Naive thymus-derived CD8-positive, alpha-beta T cell (primary cell): ENCODE data around the gene SLC9C2. TPM values are rescaled to one million over a fixed set of nuclear protein-coding genes. Genes with fewer than 3 reads are reported as not detected.
"Not testable (repeated sequence)": the region's sequence is repeated elsewhere in the genome, so short reads cannot be mapped to it uniquely, and the experiment has no call there.

ENCODE experiments used
- ATAC-seq, 2 donors: fragments of 150-1000 bp; cut with Tn5 transposase in 1 of 2; sonication (Bioruptor Pico), chemical (Tn5 transposase) in 1 of 2; 1 replicate in 1 of 2; 2 replicates in 1 of 2; pipeline ENCODE4 v1.10.0; 2021; ENCODE audit warnings: mild to moderate bottlenecking in 2 of 2, moderate library complexity in 2 of 2
- POLR2A ChIA-PET: fragments of 350-600 bp; sonication (Branson Sonifier 250); formaldehyde crosslinking; loops from one replicate; lab custom pipeline; 2021; ENCODE audit warnings: antibody characterized with exemption; lab: Charles Lee
- DNase-seq, 10 donors: peaks; one replicate each; pipeline versions ENCODE4 v3.0.0 to v3.0.0-alpha.2; 2020 to 2022
- H3K27ac Mint-ChIP-seq, 10 donors: one replicate each; pipeline ENCODE4 v1.8.0; 2020 to 2022; ENCODE audit warnings: mild to moderate bottlenecking in 10 of 10, mixed read lengths in 10 of 10, moderate library complexity in 4 of 10, inconsistent platforms in 1 of 10
- H3K27me3 Mint-ChIP-seq, 5 donors: one replicate each; pipeline ENCODE4 v1.8.0; 2021 to 2022; ENCODE audit warnings: mixed read lengths in 5 of 5
- H3K36me3 Mint-ChIP-seq, 3 donors: one replicate each; pipeline ENCODE4 v1.8.0; 2020 to 2022; ENCODE audit warnings: mixed read lengths in 3 of 3, mild to moderate bottlenecking in 2 of 3, inconsistent platforms in 1 of 3
- H3K4me1 Mint-ChIP-seq, 4 donors: one replicate each; pipeline ENCODE4 v1.8.0; 2021 to 2022; ENCODE audit warnings: mixed read lengths in 4 of 4
- H3K4me3 Mint-ChIP-seq, 10 donors: one replicate each; pipeline ENCODE4 v1.8.0; 2020 to 2022; ENCODE audit warnings: mild to moderate bottlenecking in 10 of 10, mixed read lengths in 10 of 10, moderate library complexity in 6 of 10, inconsistent platforms in 1 of 10
- H3K9me3 Mint-ChIP-seq, 9 donors: one replicate each; pipeline ENCODE4 v1.8.0; 2020 to 2022; ENCODE audit warnings: mixed read lengths in 9 of 9, mild to moderate bottlenecking in 3 of 9, inconsistent platforms in 1 of 9, moderate library complexity in 1 of 9
- polyA plus RNA-seq, 3 donors: library from polyadenylated mRNA; unstranded; fragments of 300-500 nt; fragmentation: Illumina TruSeq; gene quantifications; one replicate each; pipeline ENCODE4 v1.2.3, GENCODE V29; 2021
- total RNA-seq, 8 experiments: library from RNA in 2 of 8; stranded (reverse) in 2 of 8; gene quantifications; one replicate each; pipeline ENCODE4 v1.2.3 and lab custom pipeline; 2021 to 2026

Gene SLC9C2, protein sequence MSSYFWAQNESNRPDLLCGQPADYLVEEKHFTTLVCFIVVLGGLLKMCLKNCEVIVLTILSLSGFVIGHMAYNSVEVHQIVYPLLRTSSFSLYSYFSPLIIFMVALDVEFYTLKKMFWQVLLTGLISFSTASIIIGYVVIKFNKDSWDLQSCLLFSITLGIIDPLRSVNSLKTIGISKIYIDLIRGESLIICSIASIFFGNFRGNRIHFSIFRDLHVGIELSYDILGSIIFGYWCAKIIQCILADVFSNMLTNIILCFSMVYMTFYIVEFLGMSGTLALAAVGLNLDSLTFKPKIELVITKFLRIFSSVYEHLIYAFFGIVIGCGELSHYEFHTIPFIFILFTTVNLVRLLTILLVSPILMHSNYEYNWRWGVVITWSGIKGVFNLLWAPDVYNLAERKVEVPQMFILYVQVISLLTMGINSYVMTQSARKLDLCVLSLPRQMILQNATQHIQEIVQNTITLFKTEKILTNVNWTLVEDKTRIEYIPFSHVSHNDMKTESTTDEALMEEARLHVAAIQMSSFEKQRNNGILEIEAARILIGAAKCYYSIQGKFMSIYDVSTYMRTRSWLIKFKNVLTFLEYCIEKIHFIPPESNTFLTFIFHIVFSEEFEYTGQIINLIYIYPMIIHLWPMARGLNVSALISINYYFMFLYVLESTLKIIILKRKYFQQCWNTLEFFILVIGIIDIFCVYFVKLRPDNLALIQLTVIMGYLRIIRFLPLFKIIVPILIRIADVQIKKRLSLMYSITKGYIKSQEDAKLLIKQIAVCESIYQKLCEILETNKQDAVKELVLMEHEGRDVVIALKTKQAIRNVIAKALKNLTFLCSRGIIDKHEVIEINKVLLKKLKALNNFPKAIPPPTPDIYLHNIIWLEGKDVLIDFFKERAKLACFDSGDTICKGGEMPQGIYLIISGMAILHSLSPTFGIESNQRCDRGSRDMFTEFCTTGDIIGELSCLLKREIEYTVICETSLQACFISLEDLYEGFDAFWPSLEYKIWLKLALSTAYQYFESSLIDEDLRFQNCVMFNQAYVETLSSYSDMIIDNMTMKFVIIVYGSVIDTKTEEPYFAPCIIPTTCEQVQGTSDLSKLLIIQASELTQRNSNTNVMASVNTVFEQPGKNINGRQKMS
- total RNA-seq (not detected), polyA plus RNA-seq (not detected), total RNA-seq (lab: John Stamatoyannopoulos, UW) (0 reads per million in 6 experiments)

DNA sequence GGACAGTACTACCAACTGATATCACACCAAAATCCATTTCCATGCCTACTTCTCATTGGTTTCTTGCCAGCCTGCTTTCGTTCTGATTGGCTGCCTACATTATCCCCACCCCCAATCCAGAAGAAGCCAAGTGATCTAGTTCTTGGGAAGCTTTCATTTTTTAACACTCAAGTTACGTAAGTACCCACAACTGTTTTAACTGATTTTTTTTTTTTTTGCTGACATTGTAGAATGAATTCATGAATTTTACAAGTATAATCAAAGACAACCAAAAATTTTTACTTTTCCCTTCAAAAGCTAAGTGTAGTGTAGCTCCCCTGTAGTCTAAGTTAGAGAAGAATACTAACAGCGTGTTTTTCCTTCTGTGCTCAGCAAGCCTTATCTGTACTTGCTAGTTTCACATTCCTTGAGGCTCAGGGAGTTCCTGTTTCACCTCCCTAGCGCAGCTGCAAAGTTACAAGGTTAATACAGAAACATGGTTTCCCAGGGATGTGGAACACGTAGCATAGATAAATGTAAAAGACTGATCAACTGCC lies at the start of gene SLC9C2:
SLC9C2 (minus strand) TSS at position 17 of the 536 bp plus-strand sequence. CDS start 1,296 bp downstream, outside the sequence.
- DNase-seq, result no peak
- ATAC-seq, result no peak
- H3K4me1 Mint-ChIP-seq, result peaks cover 0 to 12% (median 6%) of the 10 kb centered on the region in 4 donors
- H3K4me3 Mint-ChIP-seq, result peak within 1 kb of the TSS in 1 of 10 donors; percentile 31
- POLR2A ChIA-PET, result no interaction called here
- peaks cover 0 to 5% (median 3%) of the 10 kb centered on the region in 5 donors for H3K27me3 Mint-ChIP-seq
- H3K9me3 Mint-ChIP-seq, result no peaks in the 10 kb centered on the region
- peak within 1 kb of the TSS in 1 of 10 donors; percentile 38 for H3K27ac Mint-ChIP-seq
- peaks cover 0 to 2% (median 0%) of the 10 kb centered on the region in 3 donors for H3K36me3 Mint-ChIP-seq

DNA sequence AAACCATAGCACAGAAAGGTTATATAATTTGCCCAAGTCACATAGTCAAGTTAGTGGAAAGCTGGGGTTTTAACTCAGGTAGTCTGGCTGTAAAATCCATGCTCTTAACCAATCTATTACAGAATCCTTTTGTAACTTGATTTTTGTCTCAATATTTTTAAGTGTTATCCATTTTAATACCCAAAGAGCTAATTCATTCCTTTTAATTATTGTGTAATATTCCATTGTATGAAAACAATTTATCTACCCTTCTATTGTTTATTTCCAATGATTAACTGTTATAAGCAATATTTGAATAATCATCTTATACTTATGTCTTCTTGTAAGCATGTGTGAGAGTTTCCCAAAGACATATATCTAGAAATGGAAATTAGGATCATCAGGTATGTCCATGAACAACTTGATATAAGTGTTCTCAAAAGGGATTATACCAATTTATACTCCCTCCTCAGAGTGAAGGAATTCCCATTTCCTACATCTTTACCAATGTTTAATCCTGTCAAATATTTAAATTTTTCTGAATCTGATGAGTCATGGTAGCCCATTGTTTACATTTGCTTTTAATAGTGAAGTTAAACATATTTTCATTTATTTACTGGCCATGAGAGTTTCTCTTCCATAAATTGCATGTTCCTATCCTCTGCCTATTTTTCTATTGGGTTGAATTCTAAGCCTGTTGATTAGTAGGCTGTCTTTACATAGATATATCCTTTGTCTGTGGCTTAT lies 46.2 kb upstream of the SLC9C2 start:
- Mint-ChIP-seq H3K4me1 (no peaks in the 10 kb centered on the region), H3K27me3 (peaks cover 0 to 17% (median 4%) of the 10 kb centered on the region in 5 donors), H3K4me3 (no peak overlapping the region), H3K36me3 (no peaks in the 10 kb centered on the region), H3K27ac (no peak overlapping the region), H3K9me3 (peaks cover 0 to 8% (median 2%) of the 10 kb centered on the region in 9 donors)
- POLR2A ChIA-PET, result no interaction called here
- DNase-seq (no peak), ATAC-seq (no peak)

DNA sequence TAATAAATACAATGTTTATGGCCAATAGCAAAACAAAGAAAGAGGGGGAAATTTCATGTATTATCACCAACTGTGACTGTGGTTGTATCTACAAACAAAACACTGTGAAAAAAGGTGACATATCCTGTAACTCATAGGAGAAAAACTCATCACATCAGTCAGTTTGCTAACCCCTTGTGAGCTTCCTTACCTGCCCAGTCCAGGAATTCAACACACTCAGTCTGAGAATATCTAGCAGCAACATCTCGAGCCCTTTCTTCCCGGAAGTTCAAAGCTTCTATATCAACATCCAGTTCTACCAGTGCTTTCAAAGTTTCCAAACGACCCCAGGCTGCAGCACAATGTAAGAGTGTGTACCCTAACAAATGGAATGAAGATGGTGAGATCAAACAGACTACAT lies 43.8 kb upstream of the SLC9C2 start:
- Mint-ChIP-seq H3K27ac (no peak overlapping the region), H3K4me1 (no peaks in the 10 kb centered on the region), H3K9me3 (peaks cover 0 to 6% (median 1%) of the 10 kb centered on the region in 9 donors), H3K36me3 (no peaks in the 10 kb centered on the region), H3K27me3 (peaks cover 0 to 6% (median 3%) of the 10 kb centered on the region in 5 donors), H3K4me3 (no peak overlapping the region)
- DNase-seq (no peak), ATAC-seq (no peak)
- POLR2A ChIA-PET, result no interaction called here

DNA sequence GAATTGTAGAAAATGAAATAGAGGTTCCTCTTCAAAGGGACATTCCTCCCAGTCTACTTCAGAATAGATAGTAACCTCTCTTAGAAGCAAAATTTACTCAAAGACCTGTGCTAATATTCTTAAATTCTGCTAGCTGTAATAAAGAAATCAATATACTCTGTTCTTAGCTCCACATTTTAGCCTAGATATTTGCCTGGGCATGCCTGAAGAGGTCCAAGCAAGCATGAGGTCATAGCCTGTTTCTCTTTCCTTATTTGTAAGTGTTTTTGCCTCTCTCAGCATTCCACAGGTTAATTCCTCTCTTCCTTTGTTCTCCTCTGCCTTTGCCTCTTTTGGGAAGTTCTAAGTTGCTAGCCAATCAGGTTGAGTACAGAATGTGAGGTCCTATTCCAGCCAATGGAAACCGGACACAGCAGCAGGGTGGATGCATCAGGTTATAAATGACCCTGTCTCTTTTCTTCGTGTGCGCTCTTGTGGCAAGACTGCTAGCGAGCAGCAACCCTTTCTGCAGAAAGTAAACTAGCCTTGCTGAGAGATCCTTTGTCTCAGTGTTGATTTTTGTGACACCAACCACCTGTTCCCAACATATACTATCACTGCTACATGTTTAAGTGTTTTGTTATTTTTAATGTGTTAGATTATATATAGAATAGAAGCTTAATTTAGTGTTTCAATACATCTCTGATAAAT lies 39.7 kb upstream of the SLC9C2 start:
- H3K9me3 Mint-ChIP-seq, result peaks cover 0 to 14% (median 3%) of the 10 kb centered on the region in 9 donors
- DNase-seq, H3K4me3 Mint-ChIP-seq, ATAC-seq, H3K4me1 Mint-ChIP-seq, H3K27ac Mint-ChIP-seq, H3K27me3 Mint-ChIP-seq, H3K36me3 Mint-ChIP-seq, POLR2A ChIA-PET: not testable (repeated sequence)

DNA sequence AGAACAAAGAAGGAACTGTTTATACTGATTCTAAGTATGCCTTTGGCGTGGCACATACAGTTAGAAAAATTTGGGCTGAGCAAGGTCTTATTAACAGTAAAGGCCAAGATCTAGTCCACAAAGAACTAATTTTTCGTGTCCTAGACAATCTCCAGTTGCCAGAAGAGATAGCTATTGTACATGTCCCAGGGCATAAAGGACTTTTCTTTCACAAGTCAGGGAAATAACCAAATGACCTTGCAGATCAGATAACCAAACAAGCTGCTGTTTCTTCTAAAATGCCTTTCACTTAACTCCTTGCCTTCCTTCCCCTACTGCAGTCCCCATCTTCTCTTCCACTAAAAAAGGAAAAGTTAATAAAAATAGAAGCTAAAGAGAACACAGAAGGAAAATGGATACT lies 36.2 kb upstream of the SLC9C2 start:
- Mint-ChIP-seq H3K4me1 (no peaks in the 10 kb centered on the region), H3K27ac (no peak overlapping the region), H3K36me3 (peaks cover 0 to 12% (median 3%) of the 10 kb centered on the region in 3 donors), H3K9me3 (peaks cover 3 to 24% (median 7%) of the 10 kb centered on the region in 9 donors), H3K4me3 (no peak overlapping the region), H3K27me3 (no peaks in the 10 kb centered on the region)
- ATAC-seq (no peak), DNase-seq (no peak)
- POLR2A ChIA-PET, result no interaction called here

DNA sequence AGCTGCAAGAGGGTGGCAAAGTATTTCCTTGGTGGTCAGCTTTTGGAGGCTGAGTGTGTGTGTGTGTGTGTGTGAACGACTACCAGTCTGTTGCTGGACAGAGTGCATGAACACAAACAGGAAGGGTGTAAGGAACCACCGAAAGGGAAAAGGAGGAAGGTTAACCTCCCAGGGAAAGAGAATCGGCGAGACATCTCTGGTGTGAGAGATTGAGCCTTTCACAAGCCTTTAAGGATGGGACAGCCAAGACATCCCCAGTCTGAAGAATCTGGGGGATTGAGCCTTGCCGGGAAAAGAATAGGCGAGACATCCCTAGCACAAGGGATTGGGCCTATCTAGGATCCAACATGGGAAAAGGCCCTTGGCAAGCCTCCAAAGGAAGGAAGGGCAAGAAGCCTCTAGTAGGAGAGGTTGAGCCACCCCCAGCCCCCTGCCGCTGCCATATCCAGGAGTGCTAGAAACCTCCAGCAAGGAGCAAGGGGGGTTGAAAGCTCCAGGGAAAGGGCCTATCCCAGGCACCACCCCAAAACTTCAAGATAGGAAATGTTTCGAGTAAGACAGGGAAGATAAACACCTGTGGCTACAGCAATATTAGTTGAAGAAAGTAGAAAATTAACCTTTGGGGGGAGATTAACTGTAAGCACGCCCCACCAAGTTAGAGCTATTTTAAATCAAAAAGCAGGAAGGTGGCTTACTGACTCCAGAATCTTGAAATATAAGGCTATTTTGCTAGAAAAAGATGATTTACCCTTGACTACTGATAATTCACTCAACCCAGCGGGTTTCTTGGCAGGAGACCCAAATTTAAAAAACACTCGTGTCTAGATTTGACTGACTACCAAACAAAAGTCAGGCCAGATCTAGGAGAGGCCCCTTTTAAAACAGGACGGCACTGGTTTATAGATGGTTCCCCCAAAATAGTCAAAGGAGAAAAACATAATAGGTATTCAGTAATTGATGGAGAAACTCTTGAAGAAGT lies 35.5 kb upstream of the SLC9C2 start:
- DNase-seq (no peak), ATAC-seq (no peak)
- no peak overlapping the region for H3K27ac Mint-ChIP-seq
- H3K9me3 Mint-ChIP-seq, result peaks cover 3 to 24% (median 7%) of the 10 kb centered on the region in 9 donors
- no peaks in the 10 kb centered on the region for H3K27me3 Mint-ChIP-seq
- H3K4me1 Mint-ChIP-seq, result no peaks in the 10 kb centered on the region
- H3K4me3 Mint-ChIP-seq, result no peak overlapping the region
- H3K36me3 Mint-ChIP-seq, result peaks cover 0 to 12% (median 3%) of the 10 kb centered on the region in 3 donors
- POLR2A ChIA-PET, result no interaction called here

DNA sequence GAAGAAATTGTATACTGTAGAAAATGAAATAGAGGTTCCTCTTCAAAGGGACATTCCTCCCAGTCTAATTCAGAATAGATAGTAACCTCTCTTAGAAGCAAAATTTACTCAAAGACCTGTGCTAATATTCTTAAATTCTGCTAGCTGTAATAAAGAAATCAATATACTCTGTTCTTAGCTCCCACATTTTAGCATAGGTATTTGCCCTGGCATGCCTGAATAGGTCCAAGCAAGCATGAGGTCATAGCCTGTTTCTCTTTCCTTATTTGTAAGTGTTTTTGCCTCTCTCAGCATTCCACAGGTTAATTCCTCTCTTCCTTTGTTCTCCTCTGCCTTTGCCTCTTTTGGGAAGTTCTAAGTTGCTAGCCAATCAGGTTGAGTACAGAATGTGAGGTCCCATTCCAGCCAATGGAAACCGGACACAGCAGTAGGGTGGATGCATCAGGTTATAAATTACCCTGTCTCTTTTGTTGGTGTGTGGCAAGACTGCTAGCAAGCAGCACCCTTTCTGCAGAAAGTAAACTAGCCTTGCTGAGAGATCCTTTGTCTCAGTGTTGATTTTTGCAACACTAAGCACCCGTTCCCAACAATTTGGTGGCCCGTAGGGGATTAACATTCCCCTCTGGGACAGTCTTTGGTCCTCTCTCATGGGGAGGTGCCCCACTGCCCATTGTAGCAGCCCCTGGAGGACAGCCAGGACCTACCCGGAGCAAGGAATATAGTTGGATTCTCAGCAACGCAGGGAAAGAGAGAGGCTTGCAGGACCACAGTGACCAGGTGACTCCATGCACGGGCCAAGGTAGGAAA lies 34.6 kb upstream of the SLC9C2 start:
- H3K4me1 Mint-ChIP-seq, POLR2A ChIA-PET, H3K27me3 Mint-ChIP-seq, H3K27ac Mint-ChIP-seq, ATAC-seq, H3K4me3 Mint-ChIP-seq, DNase-seq: not testable (repeated sequence)
- Mint-ChIP-seq H3K36me3 (peaks cover 0 to 12% (median 3%) of the 10 kb centered on the region in 3 donors), H3K9me3 (peaks cover 3 to 20% (median 7%) of the 10 kb centered on the region in 9 donors)

DNA sequence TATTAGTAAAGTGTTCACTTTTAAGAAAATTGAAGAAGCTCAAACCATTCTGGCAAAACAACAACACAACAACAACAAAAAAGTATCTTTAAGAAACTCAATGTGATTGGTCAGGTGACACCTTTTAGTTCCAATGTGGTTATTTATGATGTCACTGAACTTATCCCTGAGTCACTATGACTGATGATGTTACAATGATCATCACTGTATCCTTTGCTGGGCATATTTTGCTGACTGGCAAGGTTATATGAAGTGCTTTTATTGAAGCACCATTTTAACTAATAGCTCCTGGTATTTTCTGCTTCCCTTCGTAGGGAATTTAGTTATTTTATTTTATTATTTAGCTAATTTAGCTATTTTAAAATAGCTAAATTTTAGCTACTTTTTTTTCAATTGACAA lies 32.2 kb upstream of the SLC9C2 start, which contains the start of gene TEX50:
TEX50 (plus strand) TSS at position 223 of the 400 bp plus-strand sequence. CDS start 184 bp downstream, outside the sequence.
- no peak within 1 kb of the TSS for H3K27ac Mint-ChIP-seq
- peaks cover 2 to 20% (median 7%) of the 10 kb centered on the region in 9 donors for H3K9me3 Mint-ChIP-seq
- DNase-seq (no peak), ATAC-seq (no peak)
- H3K4me3 Mint-ChIP-seq, result no peak within 1 kb of the TSS
- peaks cover 0 to 2% (median 0%) of the 10 kb centered on the region in 5 donors for H3K27me3 Mint-ChIP-seq
- POLR2A ChIA-PET, result no interaction called here
- peaks cover 0 to 12% (median 4%) of the 10 kb centered on the region in 3 donors for H3K36me3 Mint-ChIP-seq
- no peaks in the 10 kb centered on the region for H3K4me1 Mint-ChIP-seq

DNA sequence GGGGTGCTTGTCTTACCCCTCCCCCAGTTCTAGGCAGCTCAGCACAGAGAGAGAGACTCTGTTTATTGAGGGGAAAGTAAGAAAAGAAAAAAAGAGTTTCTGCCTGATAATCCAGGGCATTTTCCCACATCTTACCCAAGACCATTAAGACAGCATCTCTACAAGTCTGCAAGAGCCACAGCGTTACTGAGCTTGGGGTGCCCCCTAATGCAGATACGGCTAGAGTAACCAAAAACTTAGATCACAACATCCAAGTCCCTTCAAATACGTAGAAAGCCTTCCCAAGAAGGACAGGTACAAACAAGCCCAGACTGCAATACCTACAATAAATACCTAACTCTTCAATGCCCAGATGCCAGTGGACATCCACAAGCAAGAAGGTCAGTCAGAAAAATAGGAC lies 26.0 kb upstream of the SLC9C2 start:
- H3K4me1 Mint-ChIP-seq, result no peaks in the 10 kb centered on the region
- H3K9me3 Mint-ChIP-seq, result no peaks in the 10 kb centered on the region
- ATAC-seq, result no peak

DNA sequence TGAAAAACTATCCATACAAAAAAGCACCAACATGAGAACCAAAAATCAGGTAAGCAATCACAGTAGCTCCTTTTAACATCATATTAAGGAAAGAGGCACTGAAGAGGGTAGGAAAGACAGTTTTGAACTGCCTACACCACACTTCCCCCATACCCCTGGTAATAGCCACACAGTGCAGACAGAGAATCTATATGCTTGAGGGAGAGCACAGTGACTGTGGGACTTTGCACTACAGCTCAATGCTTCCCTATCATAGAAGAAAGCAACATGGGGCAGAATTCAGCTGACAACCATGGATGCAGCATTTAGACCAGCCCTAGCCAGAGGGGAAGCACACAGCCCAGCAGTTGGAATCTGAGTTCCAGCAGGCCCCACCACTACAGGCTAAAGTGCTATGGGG lies 24.4 kb upstream of the SLC9C2 start:
- Mint-ChIP-seq H3K27me3 (peaks cover 0 to 6% (median 2%) of the 10 kb centered on the region in 5 donors), H3K9me3 (peaks cover 0 to 5% (median 0%) of the 10 kb centered on the region in 9 donors), H3K4me1 (no peaks in the 10 kb centered on the region), H3K4me3 (no peak overlapping the region), H3K27ac (peak overlapping the region in 3 of 10 donors; percentile 8 to 57 (median 15)), H3K36me3 (peaks cover 0 to 6% (median 0%) of the 10 kb centered on the region in 3 donors)
- ATAC-seq (no peak), DNase-seq (no peak)
- POLR2A ChIA-PET, result no interaction called here

More for the DNA sequence above, 26.0 kb upstream of the SLC9C2 start:
- H3K4me3 Mint-ChIP-seq, result no peak overlapping the region
- peaks cover 0 to 2% (median 0%) of the 10 kb centered on the region in 5 donors for H3K27me3 Mint-ChIP-seq
- POLR2A ChIA-PET, result no interaction called here
- no peak overlapping the region for H3K27ac Mint-ChIP-seq
- H3K36me3 Mint-ChIP-seq, result peaks cover 0 to 1% (median 0%) of the 10 kb centered on the region in 3 donors
- peak in 2 of 10 donors; percentile 24 to 32 for DNase-seq
